CD14-positive monocyte (primary cell): Measurements from ENCODE around the gene CHIT1. TPM values are rescaled to one million over a fixed set of nuclear protein-coding genes. Genes with fewer than 3 reads are reported as not detected.
A peak's percentile ranks its signal among the peaks of the same experiment; 100 is the strongest.

Source experiments
- DNase-seq, 3 donors: peaks; one replicate each; pipeline ENCODE4 v3.0.0-alpha.2; 2011 to 2022
- H2AFZ ChIP-seq: 2 replicates; pipeline ENCODE4 v1.6.0; 2012; ENCODE audit warnings: mild to moderate bottlenecking, low read depth, low read length, inconsistent platforms; ENCODE audit not compliant: insufficient read depth, poor library complexity, severe bottlenecking
- H3K27ac ChIP-seq, 2 donors: 1 replicate in 1 of 2; 2 replicates in 1 of 2; pipeline ENCODE4 v1.5.1; 2012 to 2013; ENCODE audit warnings: low read length in 2 of 2, control low read depth in 1 of 2, inconsistent platforms in 1 of 2, low read depth in 1 of 2, mild to moderate bottlenecking in 1 of 2
- H3K27me3 ChIP-seq, 2 donors: one replicate each; pipeline versions ENCODE4 v1.6.0 to v1.6.1; 2011 to 2013; ENCODE audit warnings: low read length in 2 of 2; ENCODE audit not compliant: control insufficient read depth in 2 of 2, insufficient read depth in 2 of 2
- H3K36me3 ChIP-seq, 2 donors: replicated peaks in 1 of 2; 1 replicate in 1 of 2; 2 replicates in 1 of 2; pipeline versions ENCODE4 v1.5.1 to v1.6.1; 2012 to 2013; ENCODE audit warnings: low read length in 2 of 2, control low read depth in 1 of 2, inconsistent platforms in 1 of 2, mild to moderate bottlenecking in 1 of 2; ENCODE audit not compliant: insufficient read depth in 2 of 2, control insufficient read depth in 1 of 2
- H3K4me1 ChIP-seq, 2 donors: 1 replicate in 1 of 2; 2 replicates in 1 of 2; pipeline versions ENCODE4 v1.5.1 to v1.6.1; 2012 to 2013; ENCODE audit warnings: low read length in 2 of 2, control low read depth in 1 of 2, inconsistent platforms in 1 of 2, mild to moderate bottlenecking in 1 of 2, moderate library complexity in 1 of 2; ENCODE audit not compliant: insufficient read depth in 2 of 2, control insufficient read depth in 1 of 2
- H3K4me2 ChIP-seq: replicated peaks from 2 replicates; pipeline ENCODE3; 2012; ENCODE audit warnings: low read length, moderate library complexity, mild to moderate bottlenecking; ENCODE audit not compliant: poor library complexity, severe bottlenecking; ENCODE audit errors: extremely low read depth
- H3K4me3 ChIP-seq, 3 experiments: fragments of 200-600 bp in 1 of 3; sonication (generic) in 1 of 3; replicated peaks in 1 of 3; 1 replicate in 2 of 3; 2 replicates in 1 of 3; pipeline ENCODE4 v1.5.1; 2011 to 2013; ENCODE audit warnings: low read length in 3 of 3, mild to moderate bottlenecking in 3 of 3, control low read depth in 2 of 3, low read depth in 2 of 3, inconsistent platforms in 1 of 3, moderate library complexity in 1 of 3
- H3K79me2 ChIP-seq: 2 replicates; pipeline ENCODE4 v1.6.0; 2012; ENCODE audit warnings: mild to moderate bottlenecking, control low read depth, inconsistent platforms, low read length, moderate library complexity; ENCODE audit not compliant: insufficient read depth
- H3K9ac ChIP-seq: 2 replicates; pipeline ENCODE4 v1.6.0; 2017; ENCODE audit warnings: low read length, mild to moderate bottlenecking; ENCODE audit not compliant: insufficient read depth, poor library complexity, severe bottlenecking
- H3K9me3 ChIP-seq, 2 donors: replicated peaks in 1 of 2; 1 replicate in 1 of 2; 2 replicates in 1 of 2; pipeline versions ENCODE4 v1.5.1 to v1.6.1; 2012 to 2013; ENCODE audit warnings: low read length in 2 of 2, control low read depth in 1 of 2; ENCODE audit not compliant: control insufficient read depth in 1 of 2, insufficient read depth in 1 of 2
- H4K20me1 ChIP-seq: 2 replicates; pipeline ENCODE4 v1.6.0; 2012; ENCODE audit warnings: mild to moderate bottlenecking, low read length, control low read depth, moderate library complexity; ENCODE audit not compliant: insufficient read depth
- H3K27ac Mint-ChIP-seq, 7 donors: one replicate each; pipeline ENCODE4 v1.8.0; 2020; ENCODE audit warnings: mild to moderate bottlenecking in 7 of 7, mixed read lengths in 7 of 7, moderate library complexity in 6 of 7, inconsistent platforms in 2 of 7
- H3K27me3 Mint-ChIP-seq, 3 donors: one replicate each; pipeline ENCODE4 v1.8.0; 2021 to 2022; ENCODE audit warnings: low read depth in 3 of 3, mild to moderate bottlenecking in 3 of 3, mixed read lengths in 3 of 3, moderate library complexity in 3 of 3, inconsistent platforms in 1 of 3
- H3K36me3 Mint-ChIP-seq, 2 donors: one replicate each; pipeline ENCODE4 v1.8.0; 2020; ENCODE audit warnings: mixed read lengths in 2 of 2, inconsistent platforms in 1 of 2, mild to moderate bottlenecking in 1 of 2
- H3K4me1 Mint-ChIP-seq: one replicate; pipeline ENCODE4 v1.8.0; 2020; ENCODE audit warnings: mild to moderate bottlenecking, mixed read lengths
- H3K4me3 Mint-ChIP-seq, 2 donors: one replicate each; pipeline ENCODE4 v1.8.0; 2020; ENCODE audit warnings: mild to moderate bottlenecking in 2 of 2, mixed read lengths in 2 of 2, moderate library complexity in 1 of 2
- H3K9me3 Mint-ChIP-seq, 7 donors: one replicate each; pipeline ENCODE4 v1.8.0; 2020 to 2022; ENCODE audit warnings: mixed read lengths in 7 of 7, mild to moderate bottlenecking in 6 of 7, moderate library complexity in 6 of 7, inconsistent platforms in 2 of 7
- CTCF ChIP-seq: fragments of 200-600 bp; IDR thresholded peaks from one replicate; pipeline ENCODE4 v1.8.0; 2022; ENCODE audit warnings: antibody characterized with exemption, mild to moderate bottlenecking
- WGBS: methylation state at CpG from one replicate; pipeline ENCODE4 v1.1.5; 2013; ENCODE audit warnings: missing lambda C conversion rate; ENCODE audit not compliant: insufficient coverage; 5-methylcytosine and 5-hydroxymethylcytosine counted together
- intact Hi-C, 2 donors: fragments of 100-400 bp; cut with micrococcal nuclease; formaldehyde crosslinking; loops; one replicate each; pipeline versions ENCODE4 v1.15.0 to v1.15.1; 2023
- polyA plus RNA-seq, 3 donors: library from polyadenylated mRNA; depleted of rRNA in 1 of 3; unstranded in 2 of 3; stranded (reverse) in 1 of 3; fragments of 300-500 nt in 2 of 3; fragments of >200 nt in 1 of 3; fragmentation: Illumina TruSeq in 2 of 3; gene quantifications; 1 replicate in 2 of 3; 2 replicates in 1 of 3; pipeline ENCODE4 v1.2.3, GENCODE V29; 2012 to 2021

CHIT1 gene
- polyA plus RNA-seq, 3 donors, result 0.08 to 0.51 TPM; not detected in 1

DNA sequence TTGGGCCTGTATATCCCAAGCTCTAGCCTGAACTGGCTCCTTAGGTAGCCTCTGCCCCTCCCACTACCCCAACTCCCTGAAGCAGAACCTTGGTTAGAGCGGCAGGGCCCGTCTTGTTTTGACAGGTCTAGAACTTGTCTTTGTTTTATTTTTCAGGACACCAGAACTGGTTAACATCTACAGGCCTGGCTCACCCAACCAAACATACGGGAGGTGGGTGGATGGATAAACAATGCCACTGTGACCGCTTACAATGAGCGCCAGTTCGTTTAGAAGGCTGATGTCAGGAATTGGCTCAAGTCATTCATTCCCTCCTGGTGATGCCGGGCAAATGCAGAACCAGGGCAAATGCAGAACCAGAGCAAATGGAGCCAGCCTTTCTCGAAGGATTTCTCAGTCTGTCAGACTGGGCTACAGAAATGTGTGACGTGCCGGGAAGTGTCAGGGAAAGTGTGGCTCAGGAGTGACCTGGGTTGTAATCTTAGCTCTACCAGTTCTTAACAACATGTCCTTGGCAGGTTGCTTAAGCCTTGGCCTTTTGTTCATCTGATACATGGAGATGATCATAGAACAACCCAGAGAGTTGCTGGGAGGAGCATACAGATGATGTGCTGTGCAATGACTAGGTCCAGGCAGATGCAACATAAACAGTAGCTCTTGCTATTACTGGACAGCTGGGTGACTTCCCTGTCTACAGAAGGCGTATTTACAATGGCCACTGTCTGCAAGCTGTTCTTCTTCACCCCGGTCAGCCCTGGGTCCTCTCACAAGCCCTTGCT, 45.3 kb upstream of the CHIT1 start:
- Histone ChIP-seq H2AFZ (no peak overlapping the region), H3K27me3 (no peaks in the 10 kb centered on the region), H3K79me2 (no peaks in the 10 kb centered on the region), H3K9ac (no peak overlapping the region), H3K27ac (peak overlapping the region; percentile 73 to 90), H3K36me3 (no peaks in the 10 kb centered on the region), H4K20me1 (no peaks in the 10 kb centered on the region), H3K4me3 (peak overlapping the region in 1 of 3 experiments; percentile 75), H3K4me1 (peaks cover 74 to 75% of the 10 kb centered on the region in 2 donors), H3K9me3 (no peaks in the 10 kb centered on the region), H3K4me2 (peak overlapping the region; percentile 81)
- no peak for TF ChIP-seq CTCF
- peak overlapping the region; percentile 93 to 95 (median 93) for H3K27ac Mint-ChIP-seq
- no peaks in the 10 kb centered on the region for H3K9me3 Mint-ChIP-seq
- intact Hi-C loops, result loop anchor here (1.0 to 10.0 kb wide), 5 partner anchors 31 to 213 kb away; partner anchors contain the start of gene BTG2 (in 2 of the 2)
- peak; percentile 46 to 55 (median 51) for DNase-seq
- 73% methylated on average over 7 of the region's 12 CpGs for WGBS
- H3K36me3 Mint-ChIP-seq, result peaks cover 2 to 7% of the 10 kb centered on the region in 2 donors
- peaks cover 68% of the 10 kb centered on the region for H3K4me1 Mint-ChIP-seq
- H3K27me3 Mint-ChIP-seq, result peaks cover 0 to 8% (median 2%) of the 10 kb centered on the region in 3 donors
- peak overlapping the region; percentile 20 to 88 for H3K4me3 Mint-ChIP-seq

DNA sequence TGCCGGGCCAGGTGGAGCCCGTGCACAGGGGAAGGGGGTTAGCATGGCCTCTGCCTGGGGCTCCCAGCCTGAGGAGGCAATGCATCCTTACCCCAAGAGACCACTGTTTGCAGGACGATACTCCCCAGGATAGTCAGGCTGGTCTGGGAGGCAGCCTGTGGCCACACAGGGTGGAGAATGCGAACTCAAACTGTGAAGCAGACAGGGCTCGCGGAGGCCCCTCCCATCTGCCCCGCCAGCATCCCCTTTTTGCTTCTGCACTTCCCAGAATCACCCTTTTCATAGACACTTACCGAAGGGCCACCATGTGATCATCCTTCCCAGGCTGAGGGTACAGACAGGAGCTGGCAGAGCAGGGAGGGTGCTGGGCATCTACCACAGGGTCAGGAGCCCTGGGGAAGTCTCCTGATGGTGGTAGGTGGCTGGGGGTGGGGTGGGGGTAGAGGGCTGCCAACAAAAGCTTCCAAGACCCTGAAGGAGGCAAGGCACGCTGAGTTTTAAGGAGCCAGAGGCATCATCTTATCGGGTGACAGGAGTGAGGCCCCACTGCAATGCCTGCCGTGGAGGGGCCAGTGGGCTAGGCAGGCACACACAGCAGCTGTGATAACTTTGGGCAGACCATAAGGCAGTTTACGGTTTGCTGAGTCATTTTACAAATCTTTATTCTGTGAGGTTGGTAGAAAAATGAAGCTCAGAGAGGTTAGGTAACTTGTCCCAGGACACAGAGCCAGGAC, 44.6 kb upstream of the CHIT1 start:
- peaks cover 67% of the 10 kb centered on the region for H3K4me1 Mint-ChIP-seq
- no peak for TF ChIP-seq CTCF
- H3K27me3 ChIP-seq, result no peaks in the 10 kb centered on the region
- H3K36me3 ChIP-seq, result no peaks in the 10 kb centered on the region
- H3K4me1 ChIP-seq, result peaks cover 74 to 75% of the 10 kb centered on the region in 2 donors
- H2AFZ ChIP-seq, result peak overlapping the region; percentile 61
- H3K9me3 ChIP-seq, result no peaks in the 10 kb centered on the region
- DNase-seq, result peak; percentile 60 to 83 (median 72)
- H3K27ac Mint-ChIP-seq, result peak overlapping the region; percentile 93 to 95 (median 93)
- peak overlapping the region; percentile 69 for H3K9ac ChIP-seq
- H3K4me3 ChIP-seq, result peak overlapping the region; percentile 29 to 75 (median 45)
- H4K20me1 ChIP-seq, result no peaks in the 10 kb centered on the region
- H3K36me3 Mint-ChIP-seq, result peaks cover 2 to 7% of the 10 kb centered on the region in 2 donors
- peak overlapping the region; percentile 73 to 90 for H3K27ac ChIP-seq
- H3K79me2 ChIP-seq, result no peaks in the 10 kb centered on the region
- H3K9me3 Mint-ChIP-seq, result no peaks in the 10 kb centered on the region
- H3K4me3 Mint-ChIP-seq, result peak overlapping the region; percentile 76 to 88
- peak overlapping the region; percentile 81 for H3K4me2 ChIP-seq
- 38% methylated on average over 7 of the region's 12 CpGs for WGBS
- intact Hi-C loops, result loop anchor here (1.0 to 10.0 kb wide), 7 partner anchors 13 to 213 kb away; partner anchors contain the start of gene BTG2 (in 2 of the 2)
- peaks cover 0 to 8% (median 2%) of the 10 kb centered on the region in 3 donors for H3K27me3 Mint-ChIP-seq
